ENCODE measurements around the gene GPS1. TPM values are rescaled to one million over a fixed set of nuclear protein-coding genes. Genes with fewer than 3 reads are reported as not detected.

GPS1 gene
- total RNA-seq, 2 experiments from 2014 or later, result 82.7 to 88.6 TPM

GRCh38 chr17:82016061-82016874, 35.4 kb upstream of the GPS1 start:
- peaks cover 4% of the 10 kb centered on the region for H3K4me1 Mint-ChIP-seq (ENCODE audit: low read depth)
- DNase-seq, result no peak
- H3K9me3 Mint-ChIP-seq, result no peaks in the 10 kb centered on the region
- H3K27ac Mint-ChIP-seq, result no peak overlapping the region
- no peak for ATAC-seq
- CTCF ChIA-PET, result interaction anchor here (1.2 to 2.1 kb wide), 2 partner anchors 34 to 56 kb away, joined by 3 to 14 read pairs; partner anchors contain the start of gene NOTUM
- POLR2A ChIA-PET, result interaction anchor here (1.0 kb wide), 1 partner anchor 37 kb away, joined by 4 read pairs; no protein-coding TSS in a partner anchor
- no peaks in the 10 kb centered on the region for H3K27me3 Mint-ChIP-seq
- no peak overlapping the region for H3K4me3 Mint-ChIP-seq
- H3K36me3 Mint-ChIP-seq (ENCODE audit: low read depth), result peaks cover 3% of the 10 kb centered on the region
- TF ChIP-seq CTCF (IDR thresholded peaks at IDR 0.05), result no peak
- intact Hi-C loops (cut with micrococcal nuclease), result no loop called here

DNA sequence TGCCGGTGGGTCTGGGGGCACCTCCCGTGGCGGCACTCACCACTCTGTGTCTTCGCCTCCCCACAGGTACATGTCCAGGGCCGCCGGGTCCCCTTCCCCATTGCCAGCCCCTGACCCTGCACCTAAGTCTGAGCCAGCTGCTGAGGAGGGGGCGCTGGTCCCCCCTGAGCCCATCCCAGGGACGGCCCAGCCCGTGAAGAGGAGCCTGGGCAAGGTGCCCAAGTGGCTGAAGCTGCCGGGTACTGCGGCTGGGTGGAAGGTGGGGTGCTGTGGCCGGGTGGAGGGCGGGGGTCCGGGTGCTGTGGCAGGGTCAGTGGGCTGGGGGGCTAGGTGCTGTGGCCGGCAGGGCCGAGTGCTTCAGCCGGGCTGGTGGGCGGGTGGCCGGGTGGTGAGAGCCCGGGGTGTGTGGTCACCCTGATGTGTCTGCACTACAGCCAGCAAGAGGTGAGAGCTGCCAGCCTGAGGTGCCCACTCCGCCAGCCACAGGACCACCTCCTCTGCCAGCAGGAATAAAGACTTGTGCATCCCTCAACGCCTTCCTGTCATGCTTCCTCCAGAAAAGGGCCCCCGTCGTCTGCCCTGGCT, 34.7 kb upstream of the GPS1 start:
- DNase-seq (no peak), ATAC-seq (no peak)
- ChIA-PET POLR2A (interaction anchor here (1.0 kb wide), 1 partner anchor 38 kb away, joined by 4 read pairs; no protein-coding TSS in a partner anchor), CTCF (interaction anchor here (1.2 to 2.1 kb wide), 2 partner anchors 35 to 57 kb away, joined by 3 to 14 read pairs; partner anchors contain the start of gene NOTUM)
- intact Hi-C loops (cut with micrococcal nuclease), result no loop called here
- Mint-ChIP-seq H3K4me1 (ENCODE audit: low read depth) (peaks cover 8% of the 10 kb centered on the region), H3K27me3 (no peaks in the 10 kb centered on the region), H3K9me3 (no peaks in the 10 kb centered on the region), H3K27ac (no peak overlapping the region), H3K36me3 (ENCODE audit: low read depth) (peaks cover 5% of the 10 kb centered on the region), H3K4me3 (no peak overlapping the region)
- no peak for TF ChIP-seq CTCF (IDR thresholded peaks at IDR 0.05)

DNA sequence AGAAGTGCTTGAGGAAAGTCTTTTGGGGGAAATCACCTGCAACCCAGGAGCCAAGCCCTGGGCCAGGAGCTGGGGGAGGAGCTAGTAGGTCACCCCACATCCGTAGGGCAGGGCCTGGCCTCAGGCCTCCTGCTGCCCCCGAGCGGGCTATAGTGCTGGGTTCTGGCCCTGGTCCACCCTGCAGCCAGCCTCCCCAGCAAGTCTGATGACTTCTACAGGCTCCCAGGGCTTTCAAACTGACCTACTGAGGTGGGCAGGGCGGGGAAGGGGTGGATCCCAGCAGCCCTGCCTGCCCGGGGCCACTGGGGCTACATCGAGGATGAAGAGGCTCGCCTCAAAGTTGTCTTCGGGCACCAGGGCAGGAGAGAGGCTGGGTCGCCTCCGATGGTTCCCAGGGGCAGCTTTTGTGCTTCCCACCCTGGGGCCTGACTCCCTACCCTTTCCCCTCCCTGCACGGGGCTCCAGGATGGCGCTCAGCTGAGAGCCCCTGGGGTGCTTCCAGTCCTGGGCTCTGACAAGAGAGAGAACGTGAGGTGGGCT, 34.0 kb upstream of the GPS1 start:
- no peaks in the 10 kb centered on the region for H3K27me3 Mint-ChIP-seq
- H3K27ac Mint-ChIP-seq, result no peak overlapping the region
- ATAC-seq (no peak), DNase-seq (no peak)
- no peaks in the 10 kb centered on the region for H3K9me3 Mint-ChIP-seq
- no peak overlapping the region for H3K4me3 Mint-ChIP-seq
- intact Hi-C loops (cut with micrococcal nuclease), result no loop called here
- TF ChIP-seq CTCF (IDR thresholded peaks at IDR 0.05), result no peak
- ChIA-PET POLR2A (no interaction called here), CTCF (interaction anchor here (1.9 to 2.1 kb wide), 2 partner anchors 21 to 58 kb away, joined by 6 to 14 read pairs; partner anchors contain the start of genes DCXR and NOTUM)
- peaks cover 5% of the 10 kb centered on the region for H3K36me3 Mint-ChIP-seq (ENCODE audit: low read depth)
- H3K4me1 Mint-ChIP-seq (ENCODE audit: low read depth), result peaks cover 8% of the 10 kb centered on the region

- Mint-ChIP-seq H3K27me3 (no peaks in the 10 kb centered on the region), H3K9me3 (no peaks in the 10 kb centered on the region), H3K4me1 (ENCODE audit: low read depth) (peaks cover 8% of the 10 kb centered on the region), H3K36me3 (ENCODE audit: low read depth) (peaks cover 5% of the 10 kb centered on the region), H3K4me3 (no peak overlapping the region), H3K27ac (no peak overlapping the region)
- no peak for ATAC-seq
- ChIA-PET POLR2A (interaction anchor here (1.5 kb wide), 1 partner anchor 59 kb away, joined by 3 read pairs; no protein-coding TSS in a partner anchor), CTCF (interaction anchor here (1.1 to 6.5 kb wide), 6 partner anchors 12 to 127 kb away, joined by 3 to 121 read pairs (median 14); partner anchors contain the start of genes DCXR, NOTUM and RAC3)
- no peak for TF ChIP-seq CTCF (IDR thresholded peaks at IDR 0.05)
- no peak for DNase-seq
- intact Hi-C loops (cut with micrococcal nuclease), result no loop called here
These were observed 33.3 kb upstream of the GPS1 start for GRCh38 chr17:82018152-82018988.
